ENCODE results near the gene DEFB118. TPM values are rescaled to one million over a fixed set of nuclear protein-coding genes. Genes with fewer than 3 reads are reported as not detected.
"Not testable (repeated sequence)": the region's sequence is repeated elsewhere in the genome, so short reads cannot be mapped to it uniquely, and the experiment has no call there.

DEFB118 gene, protein sequence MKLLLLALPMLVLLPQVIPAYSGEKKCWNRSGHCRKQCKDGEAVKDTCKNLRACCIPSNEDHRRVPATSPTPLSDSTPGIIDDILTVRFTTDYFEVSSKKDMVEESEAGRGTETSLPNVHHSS
- total RNA-seq (not detected), total RNA-seq (0 reads per million in 2 donors)

DNA sequence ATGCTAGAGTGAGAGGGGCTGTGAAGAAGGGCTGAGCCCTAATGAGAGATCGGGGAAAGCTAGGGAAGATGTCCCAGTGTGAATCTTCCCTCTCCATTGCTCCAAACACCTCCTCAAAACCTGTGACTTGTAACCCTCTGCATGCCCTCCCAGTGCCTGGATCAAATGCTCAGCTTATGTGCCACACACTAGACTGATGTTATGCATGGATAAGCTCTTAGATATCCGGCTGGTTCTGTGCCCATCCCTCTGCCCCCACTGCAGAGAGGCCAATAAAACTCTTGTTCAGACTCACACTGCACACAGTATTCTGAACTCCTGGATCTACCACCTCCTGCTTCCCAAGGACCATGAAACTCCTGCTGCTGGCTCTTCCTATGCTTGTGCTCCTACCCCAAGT, at the start of gene DEFB118:
TSS of gene DEFB118 (plus strand) at position 301 of the 400 bp plus-strand sequence. CDS start at position 351, 50 bp downstream.
- Mint-ChIP-seq H3K4me1 (no peaks in the 10 kb centered on the region), H3K27ac (no peak within 1 kb of the TSS), H3K4me3 (no peak within 1 kb of the TSS), H3K36me3 (ENCODE audit: low read depth) (no peaks in the 10 kb centered on the region), H3K27me3 (peaks cover 5% of the 10 kb centered on the region)
- DNase-seq (no peak), ATAC-seq (no peak)
- no peaks in the 10 kb centered on the region for H3K9me3 ChIP-seq (ENCODE audit: control insufficient read depth, low read length, poor library complexity, severe bottlenecking)

- no peak for ATAC-seq
- Mint-ChIP-seq H3K4me3 (no peak overlapping the region), H3K36me3 (ENCODE audit: low read depth) (peaks cover 3% of the 10 kb centered on the region), H3K27ac (no peak overlapping the region), H3K27me3 (no peaks in the 10 kb centered on the region), H3K4me1 (no peaks in the 10 kb centered on the region)
- DNase-seq: no peak
- no peaks in the 10 kb centered on the region for H3K9me3 ChIP-seq (ENCODE audit: control insufficient read depth, low read length, poor library complexity, severe bottlenecking)
Observed at GRCh38 chr20:31322504-31322903, 45.9 kb upstream of the DEFB118 start.

GRCh38 chr20:31330893-31331292, 37.5 kb upstream of the DEFB118 start:
- ATAC-seq (no peak), DNase-seq (no peak)
- no peaks in the 10 kb centered on the region for H3K36me3 Mint-ChIP-seq (ENCODE audit: low read depth)
- no peak overlapping the region for H3K4me3 Mint-ChIP-seq
- H3K27ac Mint-ChIP-seq: no peak overlapping the region
- no peaks in the 10 kb centered on the region for H3K4me1 Mint-ChIP-seq
- no peaks in the 10 kb centered on the region for H3K9me3 ChIP-seq (ENCODE audit: control insufficient read depth, low read length, poor library complexity, severe bottlenecking)
- no peaks in the 10 kb centered on the region for H3K27me3 Mint-ChIP-seq

- H3K9me3 ChIP-seq (ENCODE audit: control insufficient read depth, low read length, poor library complexity, severe bottlenecking): no peaks in the 10 kb centered on the region
- H3K27me3 Mint-ChIP-seq: peaks cover 8% of the 10 kb centered on the region
- no peak overlapping the region for H3K27ac Mint-ChIP-seq
- DNase-seq (no peak), ATAC-seq (no peak)
- H3K4me1 Mint-ChIP-seq: no peaks in the 10 kb centered on the region
- H3K4me3 Mint-ChIP-seq: no peak overlapping the region
- H3K36me3 Mint-ChIP-seq (ENCODE audit: low read depth): no peaks in the 10 kb centered on the region
Observed at GRCh38 chr20:31341470-31341869, 26.9 kb upstream of the DEFB118 start.

DNA sequence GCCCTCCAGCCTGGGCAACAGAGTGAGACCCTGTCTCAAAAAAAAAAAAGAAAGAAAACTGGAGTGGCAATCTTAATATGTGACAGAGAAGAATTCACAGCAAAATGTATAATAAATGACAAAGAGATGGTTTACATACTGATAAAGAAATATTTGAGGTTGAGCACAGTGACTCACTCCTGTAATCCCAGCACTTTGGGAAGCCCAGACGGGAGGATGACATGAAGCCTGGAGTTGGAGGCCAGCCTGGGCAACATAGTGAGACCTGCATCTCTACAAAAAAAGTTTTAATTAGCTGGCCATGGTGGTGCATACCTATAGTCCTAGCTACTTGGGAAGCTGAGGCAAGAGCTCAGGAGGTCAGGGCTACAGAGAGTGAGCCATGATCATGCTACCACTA, 12.4 kb upstream of the DEFB118 start:
- Mint-ChIP-seq H3K4me1 (no peaks in the 10 kb centered on the region), H3K27ac (no peak overlapping the region), H3K36me3 (ENCODE audit: low read depth) (peaks cover 2% of the 10 kb centered on the region), H3K4me3 (no peak overlapping the region), H3K27me3 (peaks cover 17% of the 10 kb centered on the region)
- H3K9me3 ChIP-seq (ENCODE audit: control insufficient read depth, low read length, poor library complexity, severe bottlenecking): no peaks in the 10 kb centered on the region
- no peak for DNase-seq
- no peak for ATAC-seq

GRCh38 chr20:31363295-31363694, 5.1 kb upstream of the DEFB118 start:
- no peak overlapping the region for H3K4me3 Mint-ChIP-seq

DNA sequence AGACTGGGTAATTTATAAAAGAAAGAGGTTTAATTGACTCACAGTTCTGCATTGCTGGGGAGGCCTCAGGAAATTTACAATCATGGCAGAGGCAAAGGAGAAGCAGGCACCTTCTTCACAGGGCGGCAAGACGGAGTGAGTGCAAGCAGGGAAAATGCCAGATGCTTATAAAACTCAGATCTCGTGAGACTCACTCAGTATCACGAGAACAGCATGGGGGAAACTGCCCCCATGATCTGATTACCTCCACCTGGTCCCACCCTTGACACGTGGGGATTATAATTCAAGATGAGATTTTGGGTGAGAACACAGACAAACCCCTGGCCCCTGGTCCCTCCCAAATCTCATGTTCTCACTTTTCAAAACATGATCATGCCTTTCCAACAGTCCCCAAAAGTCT, 4.1 kb upstream of the DEFB118 start:
- H3K4me3 Mint-ChIP-seq; H3K27ac Mint-ChIP-seq; H3K4me1 Mint-ChIP-seq; H3K27me3 Mint-ChIP-seq; DNase-seq; H3K9me3 ChIP-seq (ENCODE audit: control insufficient read depth, low read length, poor library complexity, severe bottlenecking); ATAC-seq; H3K36me3 Mint-ChIP-seq (ENCODE audit: low read depth): not testable (repeated sequence)

More at GRCh38 chr20:31363295-31363694, 5.1 kb upstream of the DEFB118 start:
- DNase-seq (no peak), ATAC-seq (no peak)
- no peaks in the 10 kb centered on the region for H3K9me3 ChIP-seq (ENCODE audit: control insufficient read depth, low read length, poor library complexity, severe bottlenecking)
- H3K27me3 Mint-ChIP-seq: peaks cover under 1% of the 10 kb centered on the region
- H3K4me1 Mint-ChIP-seq: no peaks in the 10 kb centered on the region
- H3K36me3 Mint-ChIP-seq (ENCODE audit: low read depth): no peaks in the 10 kb centered on the region
- H3K27ac Mint-ChIP-seq: no peak overlapping the region

DNA sequence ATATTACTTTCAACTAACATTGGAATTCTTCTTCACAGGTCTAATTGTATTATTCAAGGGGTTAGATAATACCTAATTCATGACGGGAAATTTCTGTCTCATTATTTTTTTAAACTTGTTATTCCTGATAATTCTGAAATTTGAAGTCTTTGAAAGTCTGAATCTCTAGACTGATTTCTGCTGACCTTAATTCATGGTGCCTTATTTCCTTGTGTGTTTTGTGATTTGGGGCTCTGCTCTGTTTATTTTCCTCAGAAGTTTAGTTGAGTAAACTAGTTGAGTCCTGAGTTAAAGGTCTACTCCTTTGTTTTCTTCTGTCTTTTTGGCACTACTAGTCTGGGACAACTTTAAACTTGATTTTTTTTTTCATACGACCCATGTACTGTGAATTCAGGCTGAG, 5.9 kb downstream of the DEFB118 start:
- no peaks in the 10 kb centered on the region for H3K9me3 ChIP-seq (ENCODE audit: control insufficient read depth, low read length, poor library complexity, severe bottlenecking)
- ATAC-seq (no peak), DNase-seq (no peak)
- Mint-ChIP-seq H3K4me1 (no peaks in the 10 kb centered on the region), H3K36me3 (ENCODE audit: low read depth) (no peaks in the 10 kb centered on the region), H3K27ac (no peak overlapping the region), H3K27me3 (peaks cover 14% of the 10 kb centered on the region), H3K4me3 (no peak overlapping the region)

GRCh38 chr20:31390490-31390889, 22.1 kb downstream of the DEFB118 start, which contains the start of gene DEFB119:
Gene DEFB119 (minus strand): TSS chr20:31390590. CDS start chr20:31390483, 107 bp downstream.
- no peak within 1 kb of the TSS for H3K27ac Mint-ChIP-seq
- H3K36me3 Mint-ChIP-seq (ENCODE audit: low read depth): peaks cover 3% of the 10 kb centered on the region
- no peak for DNase-seq
- H3K27me3 Mint-ChIP-seq: peaks cover 30% of the 10 kb centered on the region
- no peak within 1 kb of the TSS for H3K4me3 Mint-ChIP-seq
- H3K4me1 Mint-ChIP-seq: no peaks in the 10 kb centered on the region
- no peak for ATAC-seq
- no peaks in the 10 kb centered on the region for H3K9me3 ChIP-seq (ENCODE audit: control insufficient read depth, low read length, poor library complexity, severe bottlenecking)

DNA sequence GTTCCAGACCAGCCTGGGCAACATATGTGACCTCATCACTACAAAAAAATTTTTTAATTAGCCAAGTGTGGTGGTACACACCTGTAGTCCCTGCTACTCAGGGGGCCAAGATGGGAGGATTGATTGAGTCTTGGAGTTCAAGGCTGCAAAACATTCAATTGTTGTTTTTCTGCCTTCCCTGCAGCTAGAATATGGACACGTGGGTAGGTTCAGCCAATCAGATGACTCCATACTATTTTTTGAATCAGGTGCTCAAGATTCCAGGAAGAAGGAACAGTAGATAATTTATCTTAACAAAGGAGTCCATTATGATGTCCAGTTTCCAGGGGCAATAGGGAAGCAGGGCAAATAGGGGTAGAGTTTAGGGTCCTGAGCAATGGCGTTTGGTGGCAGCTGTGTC, 24.4 kb downstream of the DEFB118 start:
- Mint-ChIP-seq H3K36me3 (ENCODE audit: low read depth) (peaks cover 3% of the 10 kb centered on the region), H3K4me3 (no peak overlapping the region), H3K4me1 (no peaks in the 10 kb centered on the region), H3K27me3 (peaks cover 34% of the 10 kb centered on the region), H3K27ac (no peak overlapping the region)
- DNase-seq (no peak), ATAC-seq (no peak)
- no peaks in the 10 kb centered on the region for H3K9me3 ChIP-seq (ENCODE audit: control insufficient read depth, low read length, poor library complexity, severe bottlenecking)

DNA sequence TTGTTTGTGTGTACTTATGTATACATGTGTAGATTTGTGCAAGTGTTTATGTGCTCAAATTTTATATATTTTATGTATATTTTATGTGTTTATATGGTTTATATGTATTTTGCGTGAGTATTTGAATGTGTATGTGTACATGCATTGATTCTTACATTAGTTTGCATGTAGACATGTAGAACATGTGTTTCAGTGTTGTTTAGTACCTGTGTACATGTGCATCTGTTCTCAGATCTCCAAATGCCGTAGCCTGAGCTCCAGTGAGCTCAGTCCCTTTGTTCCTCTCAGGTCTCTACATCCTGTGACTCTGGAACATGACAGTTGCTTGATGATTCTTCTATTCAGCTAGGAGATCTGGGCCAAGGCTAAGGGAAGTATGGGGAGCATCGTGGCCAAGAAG, 26.5 kb downstream of the DEFB118 start:
- ATAC-seq (no peak), DNase-seq (no peak)
- H3K4me1 Mint-ChIP-seq: no peaks in the 10 kb centered on the region
- no peak overlapping the region for H3K27ac Mint-ChIP-seq
- no peaks in the 10 kb centered on the region for H3K9me3 ChIP-seq (ENCODE audit: control insufficient read depth, low read length, poor library complexity, severe bottlenecking)
- H3K27me3 Mint-ChIP-seq: peaks cover 36% of the 10 kb centered on the region
- H3K4me3 Mint-ChIP-seq: no peak overlapping the region
- peaks cover 2% of the 10 kb centered on the region for H3K36me3 Mint-ChIP-seq (ENCODE audit: low read depth)

GRCh38 chr20:31403886-31404285, 35.5 kb downstream of the DEFB118 start:
- no peaks in the 10 kb centered on the region for H3K36me3 Mint-ChIP-seq (ENCODE audit: low read depth)

GRCh38 chr20:31406115-31406514, 37.7 kb downstream of the DEFB118 start, which contains the start of gene DEFB121:
Gene DEFB121 (minus strand): TSS chr20:31406215. CDS start chr20:31406152, 63 bp downstream.
- Mint-ChIP-seq H3K27me3 (peaks cover 30% of the 10 kb centered on the region), H3K4me3 (no peak within 1 kb of the TSS), H3K4me1 (no peaks in the 10 kb centered on the region), H3K27ac (no peak within 1 kb of the TSS), H3K36me3 (ENCODE audit: low read depth) (no peaks in the 10 kb centered on the region)
- H3K9me3 ChIP-seq (ENCODE audit: control insufficient read depth, low read length, poor library complexity, severe bottlenecking): no peaks in the 10 kb centered on the region
- ATAC-seq (no peak), DNase-seq (no peak)

More at GRCh38 chr20:31403886-31404285, 35.5 kb downstream of the DEFB118 start:
- Mint-ChIP-seq H3K27ac (no peak overlapping the region), H3K4me1 (no peaks in the 10 kb centered on the region), H3K27me3 (peaks cover 33% of the 10 kb centered on the region), H3K4me3 (no peak overlapping the region)
- no peaks in the 10 kb centered on the region for H3K9me3 ChIP-seq (ENCODE audit: control insufficient read depth, low read length, poor library complexity, severe bottlenecking)
- ATAC-seq (no peak), DNase-seq (no peak)

GRCh38 chr20:31410011-31410410, 41.6 kb downstream of the DEFB118 start:
- H3K27ac Mint-ChIP-seq: no peak overlapping the region
- no peak overlapping the region for H3K4me3 Mint-ChIP-seq
- no peak for ATAC-seq
- no peak for DNase-seq
- no peaks in the 10 kb centered on the region for H3K9me3 ChIP-seq (ENCODE audit: control insufficient read depth, low read length, poor library complexity, severe bottlenecking)
- peaks cover 53% of the 10 kb centered on the region for H3K27me3 Mint-ChIP-seq
- no peaks in the 10 kb centered on the region for H3K4me1 Mint-ChIP-seq
- H3K36me3 Mint-ChIP-seq (ENCODE audit: low read depth): no peaks in the 10 kb centered on the region

Measured in T-helper 17 cell (primary cell).